ENCODE results near the gene CPNE7.

Gene CPNE7

GRCh38 chr16:89607937-89608740 is 32.6 kb downstream of the CPNE7 start:
- peaks cover 3% of the 10 kb centered on the region; the same call in 1 of the 2 replicates for H3K4me1 ChIP-seq (ENCODE audit: control insufficient read depth, insufficient read depth, low read length)
- H3K4me3 ChIP-seq (ENCODE audit: low read depth, low read length) = no peak overlapping the region
- H3K9ac ChIP-seq (ENCODE audit: low read depth, low read length) = no peak overlapping the region
- no peaks in the 10 kb centered on the region for H3K27me3 ChIP-seq (ENCODE audit: control insufficient read depth, insufficient read depth, low read length)
- no peaks in the 10 kb centered on the region for H3K36me3 ChIP-seq (ENCODE audit: control insufficient read depth, insufficient read depth, low read length)
- H3K27ac ChIP-seq (ENCODE audit: low read depth, low read length) = no peak overlapping the region
- no peaks in the 10 kb centered on the region for H3K9me3 ChIP-seq (ENCODE audit: control insufficient read depth, insufficient read depth, low read length)

- Histone ChIP-seq H3K27me3 (ENCODE audit: control insufficient read depth, insufficient read depth, low read length) (no peaks in the 10 kb centered on the region), H3K9me3 (ENCODE audit: control insufficient read depth, insufficient read depth, low read length) (no peaks in the 10 kb centered on the region), H3K4me1 (ENCODE audit: control insufficient read depth, insufficient read depth, low read length) (peaks cover 5% of the 10 kb centered on the region; the same call in 1 of the 2 replicates), H3K36me3 (ENCODE audit: control insufficient read depth, insufficient read depth, low read length) (no peaks in the 10 kb centered on the region), H3K4me3 (ENCODE audit: low read depth, low read length) (no peak overlapping the region), H3K9ac (ENCODE audit: low read depth, low read length) (no peak overlapping the region), H3K27ac (ENCODE audit: low read depth, low read length) (no peak overlapping the region)
Observed at GRCh38 chr16:89610108-89610453, 34.5 kb downstream of the CPNE7 start.

- Histone ChIP-seq H3K27me3 (ENCODE audit: control insufficient read depth, insufficient read depth, low read length) (no peaks in the 10 kb centered on the region), H3K4me1 (ENCODE audit: control insufficient read depth, insufficient read depth, low read length) (peaks cover 5% of the 10 kb centered on the region; the same call in 1 of the 2 replicates), H3K9me3 (ENCODE audit: control insufficient read depth, insufficient read depth, low read length) (no peaks in the 10 kb centered on the region), H3K36me3 (ENCODE audit: control insufficient read depth, insufficient read depth, low read length) (no peaks in the 10 kb centered on the region), H3K9ac (ENCODE audit: low read depth, low read length) (no peak overlapping the region), H3K27ac (ENCODE audit: low read depth, low read length) (no peak overlapping the region), H3K4me3 (ENCODE audit: low read depth, low read length) (no peak overlapping the region)
Observed at GRCh38 chr16:89612415-89613166, 37.0 kb downstream of the CPNE7 start.

- no peak within 1 kb of the TSS for H3K27ac ChIP-seq (ENCODE audit: low read depth, low read length)
- no peaks in the 10 kb centered on the region for H3K9me3 ChIP-seq (ENCODE audit: control insufficient read depth, insufficient read depth, low read length)
- no peak within 1 kb of the TSS for H3K9ac ChIP-seq (ENCODE audit: low read depth, low read length)
- H3K27me3 ChIP-seq (ENCODE audit: control insufficient read depth, insufficient read depth, low read length) = no peaks in the 10 kb centered on the region
- H3K36me3 ChIP-seq (ENCODE audit: control insufficient read depth, insufficient read depth, low read length) = no peaks in the 10 kb centered on the region
- no peak within 1 kb of the TSS for H3K4me3 ChIP-seq (ENCODE audit: low read depth, low read length)
- peaks cover 5% of the 10 kb centered on the region; the same call in 1 of the 2 replicates for H3K4me1 ChIP-seq (ENCODE audit: control insufficient read depth, insufficient read depth, low read length)
Observed at GRCh38 chr16:89613231-89613953, 37.8 kb downstream of the CPNE7 start, which contains the start of gene DPEP1. Gene DPEP1 (plus strand): TSS chr16:89613642. CDS start chr16:89630411, 16,769 bp downstream.

GRCh38 chr16:89613954-89614459 is 38.4 kb downstream of the CPNE7 start:
- Histone ChIP-seq H3K4me1 (ENCODE audit: control insufficient read depth, insufficient read depth, low read length) (peaks cover 5% of the 10 kb centered on the region; the same call in 1 of the 2 replicates), H3K4me3 (ENCODE audit: low read depth, low read length) (no peak overlapping the region), H3K27ac (ENCODE audit: low read depth, low read length) (no peak overlapping the region), H3K9me3 (ENCODE audit: control insufficient read depth, insufficient read depth, low read length) (no peaks in the 10 kb centered on the region), H3K27me3 (ENCODE audit: control insufficient read depth, insufficient read depth, low read length) (no peaks in the 10 kb centered on the region), H3K36me3 (ENCODE audit: control insufficient read depth, insufficient read depth, low read length) (no peaks in the 10 kb centered on the region), H3K9ac (ENCODE audit: low read depth, low read length) (no peak overlapping the region)

GRCh38 chr16:89615176-89615575 is 39.6 kb downstream of the CPNE7 start:
- no peaks in the 10 kb centered on the region for H3K9me3 ChIP-seq (ENCODE audit: control insufficient read depth, insufficient read depth, low read length)
- no peak overlapping the region for H3K4me3 ChIP-seq (ENCODE audit: low read depth, low read length)
- no peak overlapping the region for H3K9ac ChIP-seq (ENCODE audit: low read depth, low read length)
- H3K27me3 ChIP-seq (ENCODE audit: control insufficient read depth, insufficient read depth, low read length) = no peaks in the 10 kb centered on the region
- no peak overlapping the region for H3K27ac ChIP-seq (ENCODE audit: low read depth, low read length)
- H3K4me1 ChIP-seq (ENCODE audit: control insufficient read depth, insufficient read depth, low read length) = peaks cover 9% of the 10 kb centered on the region; the same call in 1 of the 2 replicates
- H3K36me3 ChIP-seq (ENCODE audit: control insufficient read depth, insufficient read depth, low read length) = no peaks in the 10 kb centered on the region

- Histone ChIP-seq H3K9ac (ENCODE audit: low read depth, low read length) (no peak overlapping the region), H3K9me3 (ENCODE audit: control insufficient read depth, insufficient read depth, low read length) (no peaks in the 10 kb centered on the region), H3K27ac (ENCODE audit: low read depth, low read length) (no peak overlapping the region), H3K4me3 (ENCODE audit: low read depth, low read length) (no peak overlapping the region), H3K36me3 (ENCODE audit: control insufficient read depth, insufficient read depth, low read length) (no peaks in the 10 kb centered on the region), H3K4me1 (ENCODE audit: control insufficient read depth, insufficient read depth, low read length) (peaks cover 12% of the 10 kb centered on the region; the same call in 1 of the 2 replicates), H3K27me3 (ENCODE audit: control insufficient read depth, insufficient read depth, low read length) (no peaks in the 10 kb centered on the region)
Observed at GRCh38 chr16:89615596-89616090, 40.1 kb downstream of the CPNE7 start.

- no peaks in the 10 kb centered on the region for H3K9me3 ChIP-seq (ENCODE audit: control insufficient read depth, insufficient read depth, low read length)
- no peak overlapping the region for H3K27ac ChIP-seq (ENCODE audit: low read depth, low read length)
- no peak overlapping the region for H3K9ac ChIP-seq (ENCODE audit: low read depth, low read length)
- no peaks in the 10 kb centered on the region for H3K27me3 ChIP-seq (ENCODE audit: control insufficient read depth, insufficient read depth, low read length)
- H3K4me3 ChIP-seq (ENCODE audit: low read depth, low read length) = no peak overlapping the region
- peaks cover 12% of the 10 kb centered on the region; the same call in 1 of the 2 replicates for H3K4me1 ChIP-seq (ENCODE audit: control insufficient read depth, insufficient read depth, low read length)
- no peaks in the 10 kb centered on the region for H3K36me3 ChIP-seq (ENCODE audit: control insufficient read depth, insufficient read depth, low read length)
Observed at GRCh38 chr16:89616623-89617022, 41.1 kb downstream of the CPNE7 start.

- Histone ChIP-seq H3K9ac (ENCODE audit: low read depth, low read length) (no peak overlapping the region), H3K9me3 (ENCODE audit: control insufficient read depth, insufficient read depth, low read length) (no peaks in the 10 kb centered on the region), H3K4me3 (ENCODE audit: low read depth, low read length) (no peak overlapping the region), H3K36me3 (ENCODE audit: control insufficient read depth, insufficient read depth, low read length) (no peaks in the 10 kb centered on the region), H3K27ac (ENCODE audit: low read depth, low read length) (no peak overlapping the region), H3K27me3 (ENCODE audit: control insufficient read depth, insufficient read depth, low read length) (no peaks in the 10 kb centered on the region), H3K4me1 (ENCODE audit: control insufficient read depth, insufficient read depth, low read length) (peaks cover 12% of the 10 kb centered on the region; the same call in 1 of the 2 replicates)
Observed at GRCh38 chr16:89617036-89617435, 41.5 kb downstream of the CPNE7 start.

GRCh38 chr16:89618109-89618998 is 42.8 kb downstream of the CPNE7 start:
- Histone ChIP-seq H3K4me3 (ENCODE audit: low read depth, low read length) (no peak overlapping the region), H3K4me1 (ENCODE audit: control insufficient read depth, insufficient read depth, low read length) (peaks cover 7% of the 10 kb centered on the region; the same call in 1 of the 2 replicates), H3K27me3 (ENCODE audit: control insufficient read depth, insufficient read depth, low read length) (peaks cover 1% of the 10 kb centered on the region; the same call in 1 of the 2 replicates), H3K27ac (ENCODE audit: low read depth, low read length) (no peak overlapping the region), H3K9ac (ENCODE audit: low read depth, low read length) (no peak overlapping the region), H3K36me3 (ENCODE audit: control insufficient read depth, insufficient read depth, low read length) (no peaks in the 10 kb centered on the region), H3K9me3 (ENCODE audit: control insufficient read depth, insufficient read depth, low read length) (no peaks in the 10 kb centered on the region)

Data from HUES48 (cell line).